Measurements from ENCODE around the gene POPDC2. TPM values are rescaled to one million over a fixed set of nuclear protein-coding genes. Genes with fewer than 3 reads are reported as not detected.

The POPDC2 gene
- total RNA-seq, 6 experiments from 2014 or later, result 0.14 to 0.98 (median 0.70) TPM; not detected in 2

- Mint-ChIP-seq H3K27ac (peak overlapping the region; percentile 94), H3K4me1 (ENCODE audit: low read depth) (peaks cover 28% of the 10 kb centered on the region), H3K4me3 (peak overlapping the region; percentile 97), H3K36me3 (ENCODE audit: low read depth) (peaks cover 10% of the 10 kb centered on the region; the same call in 1 of the 2 replicates), H3K27me3 (ENCODE audit: insufficient read depth) (peaks cover 2% of the 10 kb centered on the region; the same call in 1 of the 2 replicates), H3K9me3 (no peaks in the 10 kb centered on the region)
- no peak for DNase-seq
- TF ChIP-seq CTCF (IDR thresholded peaks at IDR 0.05), result no peak
These were observed 14.9 kb upstream of the POPDC2 start for GRCh38 chr3:119675188-119675874.

GRCh38 chr3:119673875-119674274, 13.5 kb upstream of the POPDC2 start:
- Mint-ChIP-seq H3K36me3 (ENCODE audit: low read depth) (peaks cover 10% of the 10 kb centered on the region; the same call in 1 of the 2 replicates), H3K27ac (no peak overlapping the region), H3K4me3 (no peak overlapping the region), H3K27me3 (ENCODE audit: insufficient read depth) (peaks cover 2% of the 10 kb centered on the region; the same call in 1 of the 2 replicates), H3K9me3 (no peaks in the 10 kb centered on the region), H3K4me1 (ENCODE audit: low read depth) (peaks cover 39% of the 10 kb centered on the region)
- TF ChIP-seq CTCF (IDR thresholded peaks at IDR 0.05), result no peak
- no peak for DNase-seq

GRCh38 chr3:119672776-119673175, 12.4 kb upstream of the POPDC2 start:
- DNase-seq, result no peak
- Mint-ChIP-seq H3K4me1 (ENCODE audit: low read depth) (peaks cover 37% of the 10 kb centered on the region), H3K36me3 (ENCODE audit: low read depth) (peaks cover 10% of the 10 kb centered on the region; the same call in 1 of the 2 replicates), H3K9me3 (no peaks in the 10 kb centered on the region), H3K27ac (no peak overlapping the region), H3K27me3 (ENCODE audit: insufficient read depth) (peaks cover 2% of the 10 kb centered on the region; the same call in 1 of the 2 replicates), H3K4me3 (no peak overlapping the region)
- TF ChIP-seq CTCF (IDR thresholded peaks at IDR 0.05), result no peak

GRCh38 chr3:119669906-119670570, 9.6 kb upstream of the POPDC2 start:
- no peak for DNase-seq
- peaks cover 9% of the 10 kb centered on the region; the same call in 1 of the 2 replicates for H3K36me3 Mint-ChIP-seq (ENCODE audit: low read depth)
- H3K9me3 Mint-ChIP-seq, result no peaks in the 10 kb centered on the region

More at GRCh38 chr3:119669906-119670570, 9.6 kb upstream of the POPDC2 start:
- Mint-ChIP-seq H3K27ac (no peak overlapping the region), H3K4me3 (no peak overlapping the region; the same call in 1 of the 2 replicates), H3K4me1 (ENCODE audit: low read depth) (peaks cover 24% of the 10 kb centered on the region), H3K27me3 (ENCODE audit: insufficient read depth) (no peaks in the 10 kb centered on the region)
- TF ChIP-seq CTCF (IDR thresholded peaks at IDR 0.05), result no peak

Data from HFFc6 (cell line).